ENCODE results near the gene IL13.
"Not testable (repeated sequence)": the region's sequence is repeated elsewhere in the genome, so short reads cannot be mapped to it uniquely, and the experiment has no call there.

The IL13 gene

DNA sequence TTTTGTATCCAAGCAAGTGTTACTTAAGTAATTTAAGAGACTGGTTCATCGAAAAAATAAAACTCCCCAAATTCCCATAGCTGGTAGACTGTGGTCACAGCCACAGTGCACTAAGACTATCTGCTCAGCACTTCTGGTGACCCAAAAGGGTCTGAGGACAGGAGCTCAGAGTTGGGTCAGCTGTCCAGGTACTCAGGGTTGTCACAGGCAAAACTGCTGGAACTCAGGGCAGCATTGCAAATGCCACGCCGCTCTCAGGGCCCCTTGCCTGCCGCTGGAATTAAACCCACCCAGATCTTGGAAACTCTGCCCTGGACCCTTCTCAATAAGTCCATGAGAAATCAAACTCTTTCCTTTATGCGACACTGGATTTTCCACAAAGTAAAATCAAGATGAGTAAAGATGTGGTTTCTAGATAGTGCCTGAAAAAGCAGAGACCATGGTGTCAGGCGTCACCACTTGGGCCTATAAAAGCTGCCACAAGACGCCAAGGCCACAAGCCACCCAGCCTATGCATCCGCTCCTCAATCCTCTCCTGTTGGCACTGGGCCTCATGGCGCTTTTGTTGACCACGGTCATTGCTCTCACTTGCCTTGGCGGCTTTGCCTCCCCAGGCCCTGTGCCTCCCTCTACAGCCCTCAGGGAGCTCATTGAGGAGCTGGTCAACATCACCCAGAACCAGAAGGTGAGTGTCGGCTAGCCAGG is at the start of gene IL13:
Gene IL13, plus strand, starts transcription at position 498 of the 705 bp plus-strand sequence. Its CDS starts 14 bp downstream, at position 512.
- DNase-seq (ENCODE audit: low read depth in 2 of 2, low spot score in 1 of 2) = no peak

DNA sequence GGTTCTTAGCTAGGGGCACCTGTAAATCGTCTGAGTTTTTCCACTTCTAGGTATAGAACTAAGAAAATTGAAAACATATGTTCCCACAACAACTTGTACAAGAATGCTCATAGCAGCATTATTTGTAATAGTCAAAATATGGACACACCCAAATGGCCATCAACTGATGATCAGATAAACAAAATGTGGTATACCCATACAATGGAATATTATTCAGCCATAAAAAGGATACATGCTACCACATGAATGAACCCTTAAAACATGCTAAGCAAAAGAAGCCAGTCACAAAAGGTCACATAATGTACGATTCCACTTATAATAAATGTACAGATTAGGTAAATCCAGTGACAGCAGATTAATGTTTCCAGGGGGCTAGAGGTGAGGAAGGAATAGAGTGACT is 46.0 kb upstream of the IL13 start:
- no peak for DNase-seq (ENCODE audit: low read depth in 2 of 2, low spot score in 1 of 2)

DNA sequence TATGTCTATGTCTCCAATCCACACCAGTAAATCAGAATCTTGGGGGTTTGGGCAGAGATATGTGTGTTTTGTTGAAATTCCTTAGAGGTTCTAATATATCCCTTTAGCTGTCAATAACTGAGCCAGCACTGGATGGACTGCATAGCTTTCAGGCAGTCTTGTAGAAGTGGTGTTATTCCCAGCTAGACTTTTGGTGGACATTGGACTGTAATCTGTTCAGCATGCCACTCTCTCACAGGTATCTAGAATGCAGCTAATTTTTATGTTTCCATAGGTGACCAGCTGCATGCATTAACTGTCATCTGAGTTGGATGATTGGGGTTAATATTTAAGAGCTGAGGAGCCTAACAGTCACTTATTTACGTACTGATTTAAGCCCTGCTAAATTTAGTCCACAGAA is 45.1 kb upstream of the IL13 start:
- no peak for DNase-seq (ENCODE audit: low read depth in 2 of 2, low spot score in 1 of 2)

DNA sequence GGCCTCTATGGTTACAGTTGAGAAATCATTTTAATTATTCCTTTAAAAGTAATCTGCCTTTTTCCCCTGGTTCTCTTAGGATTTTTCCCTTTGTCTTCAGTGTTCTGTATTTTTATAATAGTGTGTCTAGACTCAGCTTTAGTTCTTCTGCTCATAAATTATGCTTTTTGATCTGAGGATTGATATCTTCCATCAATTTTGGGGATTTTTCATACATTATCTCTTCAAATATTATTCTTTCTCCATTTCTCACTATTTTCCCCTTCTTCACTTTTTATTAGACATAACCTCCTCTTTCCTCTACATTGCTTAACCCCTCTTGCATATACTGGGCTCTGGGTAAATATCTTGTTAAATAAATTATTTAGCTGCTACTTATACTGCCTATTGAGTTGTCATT is 36.3 kb upstream of the IL13 start:
- no peak for DNase-seq (ENCODE audit: low read depth in 2 of 2, low spot score in 1 of 2)

DNA sequence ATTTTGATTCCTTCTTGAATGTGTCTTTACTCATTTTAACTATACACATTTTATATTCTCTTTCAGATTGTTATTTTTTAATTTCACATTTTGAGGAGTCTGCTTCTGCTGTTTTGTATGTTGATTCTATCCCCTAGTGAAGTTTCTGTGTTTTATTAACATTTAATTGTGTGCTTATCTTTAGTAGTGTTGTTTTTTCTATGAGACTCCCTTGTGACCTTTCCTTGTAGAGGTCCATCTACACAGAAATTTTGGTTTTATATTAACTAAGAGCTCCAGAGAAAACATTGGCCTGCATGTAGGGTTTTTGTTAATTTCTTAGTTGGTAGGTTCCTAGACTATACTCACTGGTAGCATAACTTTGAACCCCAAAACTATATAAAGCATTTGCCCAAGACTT is 35.4 kb upstream of the IL13 start:
- no peak for DNase-seq (ENCODE audit: low read depth in 2 of 2, low spot score in 1 of 2)

DNA sequence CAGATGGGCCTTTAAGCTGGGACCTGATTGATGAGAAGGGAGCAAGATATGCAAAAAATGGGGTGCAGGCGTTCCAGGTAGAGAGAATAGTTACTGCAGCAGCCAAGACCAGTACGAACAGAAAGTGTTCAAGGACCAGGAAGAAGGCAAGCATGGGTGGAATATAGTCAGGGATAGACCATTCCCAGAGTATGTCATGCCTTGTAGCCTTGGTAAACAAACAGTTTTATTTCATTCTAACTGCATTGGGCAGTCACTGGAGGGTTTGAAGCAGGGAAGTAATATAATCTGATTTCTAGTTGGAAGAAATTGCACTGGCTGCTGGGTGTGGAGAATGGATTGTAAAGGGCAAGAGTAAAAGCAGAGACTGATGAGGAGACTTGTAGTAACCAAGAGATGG is 30.5 kb upstream of the IL13 start:
- no peak for DNase-seq (ENCODE audit: low read depth in 2 of 2, low spot score in 1 of 2)

DNA sequence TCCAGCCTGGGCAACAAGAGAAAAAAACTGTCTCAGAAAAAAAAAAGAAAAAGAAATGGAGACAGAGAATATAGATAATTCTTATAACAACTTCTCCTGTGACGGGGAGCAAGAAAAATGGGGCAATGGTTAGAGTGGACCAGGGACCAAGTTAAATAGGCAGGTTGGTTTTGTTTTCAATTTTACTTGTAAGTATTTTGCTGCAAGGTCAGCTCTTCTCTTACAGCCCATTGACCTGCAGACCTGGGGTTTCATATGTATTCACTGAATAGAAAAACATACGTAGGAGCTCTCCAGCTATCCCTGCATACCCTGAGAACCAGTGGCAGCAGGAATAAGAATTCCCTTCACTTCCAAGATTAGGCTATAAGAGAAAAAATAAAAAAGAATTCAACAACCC is 29.2 kb upstream of the IL13 start:
- no peak for DNase-seq (ENCODE audit: low read depth in 2 of 2, low spot score in 1 of 2)

DNA sequence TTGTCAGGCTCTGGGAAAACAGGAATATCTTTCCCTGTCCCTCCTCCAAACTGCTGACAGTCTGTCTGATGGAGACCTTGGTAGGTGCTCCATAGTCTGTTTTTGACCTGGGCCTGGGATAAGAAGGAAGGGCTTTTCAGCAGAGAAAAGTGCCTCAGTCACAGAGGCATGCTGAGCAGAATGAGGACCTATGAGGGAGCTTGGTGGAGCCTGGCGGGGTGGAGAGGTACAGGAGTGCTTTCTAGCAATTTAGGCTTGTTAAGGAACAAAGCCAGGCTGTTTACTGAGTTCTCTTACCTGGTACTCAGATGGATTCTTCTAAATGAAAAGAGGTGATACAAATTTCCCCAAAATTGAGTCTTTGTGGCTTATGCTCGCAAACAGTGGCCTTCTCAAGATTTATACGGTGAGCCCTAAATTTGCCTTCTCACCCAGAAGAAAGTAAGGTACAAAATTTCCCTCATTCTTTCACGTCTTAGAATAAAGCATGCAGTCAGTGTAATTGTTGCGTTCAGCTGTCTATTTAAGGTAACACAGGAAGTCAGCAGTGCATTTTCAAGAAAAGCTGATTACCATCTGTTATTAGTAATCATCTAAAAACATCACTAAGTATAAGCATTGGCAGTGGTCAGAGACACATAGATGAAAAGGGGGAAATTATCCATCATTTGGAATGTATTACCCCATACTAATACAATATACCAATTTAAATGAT is 28.6 kb upstream of the IL13 start:
- DNase-seq (ENCODE audit: low read depth in 2 of 2, low spot score in 1 of 2) = no peak

DNA sequence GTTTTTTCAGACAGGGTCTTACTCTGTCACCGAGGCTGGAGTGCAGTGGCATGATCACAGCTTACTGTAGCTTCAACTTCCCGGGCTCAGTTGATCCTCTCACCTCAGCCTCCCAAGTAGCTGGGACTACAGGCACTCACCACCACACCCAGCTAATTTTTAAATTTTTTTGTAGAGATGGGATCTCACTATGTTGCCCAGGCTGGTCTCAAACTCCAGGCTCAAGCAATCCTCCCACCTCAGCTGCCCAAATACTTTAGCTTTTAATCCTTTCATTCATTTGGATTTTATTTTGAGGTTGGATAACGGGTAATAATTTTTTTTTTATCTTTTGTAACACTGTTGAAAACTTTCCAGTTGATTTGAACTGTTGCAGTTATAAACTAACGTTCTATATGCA is 24.4 kb upstream of the IL13 start:
- not testable (repeated sequence) for DNase-seq (ENCODE audit: low read depth in 2 of 2, low spot score in 1 of 2)

DNA sequence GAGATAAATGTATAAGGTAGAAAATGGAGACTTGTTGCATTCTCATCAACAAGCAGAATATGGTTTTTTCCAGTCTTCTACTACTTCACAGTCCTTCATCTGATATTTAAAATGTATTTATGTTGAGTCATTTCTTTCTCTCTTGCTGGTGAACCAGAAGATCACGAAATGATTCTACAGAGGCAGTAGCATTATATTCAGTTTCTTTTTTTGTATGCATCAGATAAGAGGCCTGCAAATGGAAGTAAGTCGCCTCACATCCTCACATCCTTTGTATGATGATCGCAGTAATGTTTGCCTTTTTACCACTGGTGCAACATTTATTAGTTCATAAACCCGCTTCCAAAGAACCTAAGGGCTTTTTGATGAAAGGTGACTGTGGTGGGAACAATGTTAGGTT is 22.1 kb upstream of the IL13 start:
- no peak for DNase-seq (ENCODE audit: low read depth in 2 of 2, low spot score in 1 of 2)

DNA sequence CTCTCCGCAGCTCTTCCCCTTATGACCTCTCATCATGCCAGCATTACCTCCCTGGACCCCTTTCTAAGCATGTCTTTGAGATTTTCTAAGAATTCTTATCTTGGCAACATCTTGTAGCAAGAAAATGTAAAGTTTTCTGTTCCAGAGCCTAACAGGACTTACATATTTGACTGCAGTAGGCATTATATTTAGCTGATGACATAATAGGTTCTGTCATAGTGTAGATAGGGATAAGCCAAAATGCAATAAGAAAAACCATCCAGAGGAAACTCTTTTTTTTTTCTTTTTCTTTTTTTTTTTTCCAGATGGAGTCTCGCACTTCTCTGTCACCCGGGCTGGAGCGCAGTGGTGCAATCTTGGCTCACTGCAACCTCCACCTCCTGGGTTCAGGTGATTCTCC is 20.7 kb upstream of the IL13 start:
- DNase-seq (ENCODE audit: low read depth in 2 of 2, low spot score in 1 of 2) = no peak

DNA sequence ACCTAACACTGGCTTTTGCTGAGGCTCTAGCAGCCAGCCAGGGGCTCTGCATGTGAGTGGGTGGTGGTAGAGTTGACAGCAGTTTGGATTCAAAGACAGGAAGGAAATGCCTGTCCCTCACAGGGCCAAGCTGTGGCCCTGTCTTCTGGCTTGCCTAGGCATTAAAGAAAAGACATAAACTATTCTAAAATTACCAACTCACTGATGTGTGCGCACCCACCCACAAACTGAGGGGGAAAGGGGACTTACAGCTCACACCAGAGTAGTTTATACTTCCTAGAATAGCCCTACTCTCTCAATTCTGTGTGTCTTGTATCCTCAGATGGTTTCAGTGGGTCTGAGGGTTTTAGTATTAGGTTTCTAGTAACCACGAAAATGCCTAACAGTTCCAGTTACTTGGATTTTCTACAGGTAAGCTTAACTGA is 18.3 kb upstream of the IL13 start:
- no peak for DNase-seq (ENCODE audit: low read depth in 2 of 2, low spot score in 1 of 2)

DNA sequence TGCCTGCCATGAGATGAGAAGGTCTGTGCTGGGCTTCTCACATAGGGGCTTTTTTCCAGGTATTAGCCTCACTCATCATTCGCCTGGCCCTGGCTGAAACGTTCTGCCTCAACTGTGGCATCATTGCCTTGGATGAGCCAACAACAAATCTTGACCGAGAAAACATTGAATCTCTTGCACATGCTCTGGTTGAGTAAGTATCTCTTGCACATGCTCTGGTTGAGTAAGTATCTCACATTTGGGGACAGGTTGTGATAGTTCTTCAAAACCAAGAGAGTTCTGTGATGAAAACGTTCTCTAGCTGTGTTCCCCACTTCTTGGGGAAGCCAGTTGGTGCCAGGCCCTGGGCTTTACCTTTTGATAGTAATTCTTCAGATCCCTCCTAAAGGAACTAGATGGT is 17.4 kb upstream of the IL13 start:
- DNase-seq (ENCODE audit: low read depth in 2 of 2, low spot score in 1 of 2) = no peak

DNA sequence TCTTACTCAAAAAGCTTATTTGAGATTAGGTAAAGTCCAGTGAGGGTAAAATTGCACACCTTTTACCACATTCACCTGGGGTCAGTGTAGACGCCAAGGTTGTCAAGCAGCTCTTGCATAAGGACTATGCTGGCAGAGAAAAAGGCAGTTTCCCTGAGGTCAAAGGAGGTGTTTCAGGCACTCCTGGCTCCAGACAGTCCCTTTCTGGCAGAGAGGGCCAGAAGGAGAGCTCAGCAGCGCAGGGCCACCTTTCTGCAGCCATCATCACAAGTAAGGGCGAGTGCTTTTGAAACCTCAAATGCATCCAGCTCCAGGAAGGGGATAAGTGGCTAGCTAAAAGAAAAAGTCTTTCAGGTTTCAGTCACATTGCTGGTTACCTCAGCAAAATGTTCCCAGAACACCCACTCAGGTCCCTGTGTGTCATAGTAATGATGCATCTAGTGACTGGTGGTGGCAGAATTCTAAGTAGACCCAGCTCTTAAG is 16.7 kb upstream of the IL13 start:
- DNase-seq (ENCODE audit: low read depth in 2 of 2, low spot score in 1 of 2) = no peak

DNA sequence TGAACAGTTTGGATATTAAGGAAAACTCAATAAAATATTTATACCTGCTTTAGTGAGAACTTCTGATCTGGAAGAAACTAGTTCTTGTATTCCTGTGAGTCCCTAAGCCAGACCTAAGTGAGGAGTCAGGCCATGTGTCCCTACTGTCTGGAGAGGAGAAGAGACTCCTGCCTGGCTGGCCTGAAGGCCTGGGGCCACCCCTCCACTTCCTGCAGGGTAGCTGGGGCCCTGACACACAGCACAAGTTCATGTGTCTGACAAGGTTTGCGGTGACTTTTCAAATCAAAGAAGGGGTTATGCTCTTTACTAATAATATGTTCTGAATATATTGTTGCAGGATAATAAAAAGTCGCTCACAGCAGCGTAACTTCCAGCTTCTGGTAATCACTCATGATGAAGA is 16.1 kb upstream of the IL13 start:
- DNase-seq (ENCODE audit: low read depth in 2 of 2, low spot score in 1 of 2) = no peak

DNA sequence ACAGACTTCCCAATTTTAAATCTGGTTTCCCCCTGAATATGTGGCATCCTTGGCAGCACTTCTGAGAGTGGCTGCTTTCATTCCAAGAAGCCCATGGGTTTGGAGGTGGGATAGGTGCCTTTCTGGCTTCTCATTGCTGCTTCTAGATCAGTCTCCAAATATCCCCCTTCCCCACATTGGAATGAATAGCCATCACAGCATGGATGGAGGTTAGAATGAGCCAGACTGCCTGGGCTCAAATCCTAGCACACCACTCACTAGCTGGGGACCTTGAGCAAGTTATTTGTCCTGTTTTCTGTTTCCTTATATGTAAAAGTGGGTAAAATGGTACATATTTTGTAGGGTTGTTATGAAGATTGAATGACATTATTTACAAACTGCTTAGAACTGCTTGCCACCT is 13.8 kb upstream of the IL13 start:
- no peak for DNase-seq (ENCODE audit: low read depth in 2 of 2, low spot score in 1 of 2)

DNA sequence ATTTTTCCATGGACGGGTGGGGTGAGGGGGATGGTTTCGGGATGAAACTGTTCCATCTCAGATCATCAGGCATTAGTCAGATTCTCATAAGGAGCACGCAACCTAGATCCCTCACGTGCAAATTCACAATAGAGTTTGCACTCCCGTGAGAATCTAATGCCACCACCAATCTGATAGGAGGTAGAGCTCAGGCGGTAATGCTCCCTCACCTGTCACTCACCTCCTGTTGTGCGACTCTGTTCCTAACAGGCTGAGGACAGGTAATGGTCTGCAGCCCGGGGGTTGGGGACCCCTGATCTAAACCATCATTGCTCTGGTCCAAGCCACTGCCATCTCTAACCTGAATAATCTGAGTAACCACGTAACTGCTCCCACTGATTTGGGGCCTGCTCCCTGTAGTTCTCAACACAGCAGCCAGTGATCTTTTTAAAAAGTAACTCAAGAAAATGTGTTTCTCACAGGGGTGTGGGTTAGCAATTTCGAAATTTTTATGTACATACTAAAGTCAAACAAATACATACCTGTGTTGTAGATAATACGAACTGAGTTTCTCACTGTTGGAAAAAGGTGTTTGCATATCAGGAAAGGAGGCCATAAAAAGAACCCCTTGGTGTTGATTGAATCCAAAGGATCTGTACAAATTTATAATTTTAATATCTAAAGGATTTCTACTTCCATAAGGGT is 11.2 kb upstream of the IL13 start:
- DNase-seq (ENCODE audit: low read depth in 2 of 2, low spot score in 1 of 2) = no peak

DNA sequence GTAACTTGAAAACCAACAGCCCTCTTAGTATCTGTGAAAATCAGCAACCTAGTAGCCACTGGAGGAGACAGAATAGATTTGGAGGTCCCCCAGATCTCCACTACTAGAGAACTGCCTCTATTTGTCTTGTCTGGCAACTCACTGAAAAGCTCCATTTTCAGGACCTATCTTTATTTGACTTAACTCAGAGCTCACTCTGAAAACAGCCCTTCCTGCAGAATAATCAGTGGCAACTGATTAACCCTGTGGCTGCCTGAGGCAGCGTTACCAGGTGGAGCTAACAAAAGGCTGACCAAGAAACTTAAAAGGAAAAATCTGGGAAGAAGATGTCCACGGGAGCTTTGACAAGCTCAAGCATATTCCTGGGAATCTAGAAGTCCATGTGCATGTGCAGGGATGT is 10.5 kb upstream of the IL13 start:
- DNase-seq (ENCODE audit: low read depth in 2 of 2, low spot score in 1 of 2) = no peak

DNA sequence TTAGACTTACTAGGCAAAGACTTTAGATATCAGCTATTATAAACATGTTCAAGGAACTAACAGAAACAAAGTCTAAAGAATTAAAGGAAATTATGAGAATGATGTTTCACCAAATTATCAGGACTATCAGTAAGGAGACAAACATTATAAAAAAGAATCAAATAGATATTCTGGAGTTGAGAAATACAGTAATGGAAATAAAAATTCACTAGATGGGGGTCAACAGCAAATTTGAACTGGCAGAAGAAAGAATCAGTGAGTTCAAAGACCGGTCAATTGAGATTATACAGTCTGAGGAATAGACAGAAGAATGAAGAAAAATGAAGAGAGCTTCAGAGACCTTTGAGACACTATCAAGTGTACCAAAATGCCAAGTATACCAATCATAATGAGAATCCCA is 9.6 kb upstream of the IL13 start:
- DNase-seq (ENCODE audit: low read depth in 2 of 2, low spot score in 1 of 2) = no peak

DNA sequence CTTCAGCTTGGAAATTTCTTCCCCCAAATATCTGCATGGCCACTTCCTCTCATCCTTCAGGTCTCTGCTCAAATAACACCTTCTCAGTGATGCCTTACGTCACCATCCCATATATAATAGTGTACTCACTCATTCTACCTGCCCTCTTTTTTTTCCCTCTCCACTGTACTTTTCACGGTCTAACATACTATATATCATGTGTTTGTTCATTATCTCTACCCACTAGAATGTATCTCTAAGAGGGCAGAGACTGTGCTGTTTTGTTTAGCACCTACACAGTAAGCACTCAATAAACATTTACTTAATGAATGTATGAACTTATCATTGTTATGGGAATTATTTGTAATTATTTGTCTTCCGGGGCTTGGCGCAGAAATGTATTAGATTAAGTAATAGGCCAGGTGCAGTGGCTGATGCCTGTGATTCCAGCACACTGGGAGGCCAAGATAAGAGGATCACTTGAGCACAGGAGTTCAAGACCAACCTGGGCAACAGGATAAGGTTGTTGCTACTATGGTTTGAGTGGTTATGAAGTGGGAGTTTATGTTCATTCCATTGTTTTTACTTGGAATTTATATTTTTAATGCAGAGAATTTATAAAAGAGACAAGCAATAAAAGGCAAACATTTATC is 6.0 kb upstream of the IL13 start:
- no peak for DNase-seq (ENCODE audit: low read depth in 2 of 2, low spot score in 1 of 2)

DNA sequence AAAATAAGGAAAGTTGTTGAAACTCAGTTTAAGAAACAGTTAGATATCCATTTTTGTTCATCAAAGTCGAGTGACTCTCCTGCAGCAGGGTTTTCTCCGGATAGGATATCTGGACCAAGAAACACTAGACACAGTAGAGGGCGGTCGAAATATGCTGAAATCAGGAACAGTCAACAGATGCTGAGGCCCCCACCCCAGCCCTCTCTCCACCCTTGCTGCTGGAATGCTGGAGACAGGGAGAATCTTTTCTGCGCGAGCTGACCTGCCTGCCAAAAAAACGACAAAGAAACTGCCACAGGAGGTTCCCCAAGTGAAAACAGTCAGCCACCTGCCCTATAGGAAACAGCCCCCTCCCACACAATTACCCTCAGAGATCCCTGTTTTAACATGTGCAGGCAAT is 4.3 kb upstream of the IL13 start:
- no peak for DNase-seq (ENCODE audit: low read depth in 2 of 2, low spot score in 1 of 2)

Data from stimulated activated CD8-positive, alpha-beta memory T cell treated with anti-CD3 and anti-CD28 coated beads, Interleukin-4, amount 100 ng/mL, for 4 hours (primary cell).